KMS-11 (cell line): ENCODE data around the gene PITX1.

ENCODE experiments used
- H2AFZ ChIP-seq: fragments of 200-600 bp; sonication (generic); 2 replicates; pipeline ENCODE4 v1.6.1; 2016; ENCODE audit warnings: antibody characterized with exemption, mixed run types, low read depth
- H3K27ac ChIP-seq: fragments of 200-600 bp; sonication (generic); 2 replicates; pipeline ENCODE4 v1.6.1; 2016; ENCODE audit warnings: mild to moderate bottlenecking, mixed run types
- H3K27me3 ChIP-seq: fragments of 200-600 bp; sonication (generic); 2 replicates; pipeline ENCODE4 v1.6.1; 2017; ENCODE audit warnings: mild to moderate bottlenecking, low read depth, mixed run types, moderate library complexity; ENCODE audit not compliant: insufficient read depth
- H3K36me3 ChIP-seq: fragments of 200-600 bp; sonication (generic); 2 replicates; pipeline ENCODE4 v1.6.1; 2017; ENCODE audit warnings: mild to moderate bottlenecking, mixed run types; ENCODE audit not compliant: insufficient read depth
- H3K4me1 ChIP-seq: fragments of 200-600 bp; sonication (generic); 2 replicates; pipeline ENCODE4 v1.6.1; 2016; ENCODE audit warnings: mild to moderate bottlenecking, low read depth, mixed run types; ENCODE audit not compliant: poor library complexity, severe bottlenecking
- H3K4me2 ChIP-seq: fragments of 200-600 bp; sonication (generic); 2 replicates; pipeline ENCODE4 v1.7.0; 2016; ENCODE audit warnings: mild to moderate bottlenecking, mixed run types
- H3K4me3 ChIP-seq: fragments of 200-600 bp; sonication (generic); IDR thresholded peaks from 2 replicates; pipeline ENCODE4 v1.6.1; 2017; ENCODE audit warnings: low read depth, low read length, mixed read lengths; ENCODE audit not compliant: insufficient read depth
- H3K79me2 ChIP-seq: fragments of 200-600 bp; sonication (generic); 2 replicates; pipeline ENCODE4 v1.6.1; 2016; ENCODE audit warnings: low read depth, mixed run types; ENCODE audit not compliant: insufficient read depth
- H3K9ac ChIP-seq: fragments of 200-600 bp; sonication (generic); 2 replicates; pipeline ENCODE4 v1.6.1; 2016; ENCODE audit warnings: mild to moderate bottlenecking, mixed run types
- H4K20me1 ChIP-seq: fragments of 200-600 bp; sonication (generic); 2 replicates; pipeline ENCODE4 v1.6.1; 2016; ENCODE audit warnings: mild to moderate bottlenecking, mixed run types; ENCODE audit not compliant: insufficient read depth
- TF ChIP-seq, protein P1 (sequence below): fragments of 200-600 bp; sonication (generic); conservative IDR thresholded peaks from 2 replicates; pipeline ENCODE4 v1.6.1; 2017; ENCODE audit warnings: low read depth, mild to moderate bottlenecking, antibody characterized with exemption, low read length, moderate library complexity, mixed read lengths

Gene PITX1

DNA sequence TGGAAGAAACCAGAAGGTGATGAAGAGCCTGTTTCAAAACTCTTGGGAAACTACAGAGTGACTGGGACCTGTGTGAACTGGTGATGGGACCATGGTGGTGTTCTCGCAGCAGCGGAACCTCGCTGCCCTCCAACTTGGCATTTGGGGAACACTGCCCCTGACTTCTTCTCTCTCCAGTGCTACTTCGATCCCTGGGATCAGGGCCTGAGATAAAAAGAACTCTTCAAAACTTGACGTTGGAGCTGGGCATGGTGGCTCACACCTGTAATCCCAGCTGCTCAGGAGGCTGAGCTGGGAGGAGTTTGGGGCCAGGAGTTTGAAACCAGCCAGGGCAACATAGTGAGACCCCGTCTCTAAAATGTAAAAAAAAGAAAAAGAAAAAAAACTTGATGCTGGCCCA is 18.1 kb downstream of the PITX1 start:
- H3K27me3 ChIP-seq = no peaks in the 10 kb centered on the region
- no peak overlapping the region for H3K27ac ChIP-seq
- H2AFZ ChIP-seq = no peak overlapping the region
- no peak overlapping the region for H3K4me3 ChIP-seq
- H3K36me3 ChIP-seq = no peaks in the 10 kb centered on the region
- TF ChIP-seq, protein P1, sequence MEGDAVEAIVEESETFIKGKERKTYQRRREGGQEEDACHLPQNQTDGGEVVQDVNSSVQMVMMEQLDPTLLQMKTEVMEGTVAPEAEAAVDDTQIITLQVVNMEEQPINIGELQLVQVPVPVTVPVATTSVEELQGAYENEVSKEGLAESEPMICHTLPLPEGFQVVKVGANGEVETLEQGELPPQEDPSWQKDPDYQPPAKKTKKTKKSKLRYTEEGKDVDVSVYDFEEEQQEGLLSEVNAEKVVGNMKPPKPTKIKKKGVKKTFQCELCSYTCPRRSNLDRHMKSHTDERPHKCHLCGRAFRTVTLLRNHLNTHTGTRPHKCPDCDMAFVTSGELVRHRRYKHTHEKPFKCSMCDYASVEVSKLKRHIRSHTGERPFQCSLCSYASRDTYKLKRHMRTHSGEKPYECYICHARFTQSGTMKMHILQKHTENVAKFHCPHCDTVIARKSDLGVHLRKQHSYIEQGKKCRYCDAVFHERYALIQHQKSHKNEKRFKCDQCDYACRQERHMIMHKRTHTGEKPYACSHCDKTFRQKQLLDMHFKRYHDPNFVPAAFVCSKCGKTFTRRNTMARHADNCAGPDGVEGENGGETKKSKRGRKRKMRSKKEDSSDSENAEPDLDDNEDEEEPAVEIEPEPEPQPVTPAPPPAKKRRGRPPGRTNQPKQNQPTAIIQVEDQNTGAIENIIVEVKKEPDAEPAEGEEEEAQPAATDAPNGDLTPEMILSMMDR = no peak
- no peak overlapping the region for H3K9ac ChIP-seq
- H3K79me2 ChIP-seq = no peaks in the 10 kb centered on the region
- H4K20me1 ChIP-seq = no peaks in the 10 kb centered on the region
- no peak overlapping the region for H3K4me2 ChIP-seq
- no peaks in the 10 kb centered on the region for H3K4me1 ChIP-seq

- Histone ChIP-seq H3K79me2 (no peaks in the 10 kb centered on the region), H3K36me3 (no peaks in the 10 kb centered on the region), H3K9ac (no peak overlapping the region), H3K4me2 (no peak overlapping the region), H3K4me3 (no peak overlapping the region), H3K4me1 (no peaks in the 10 kb centered on the region), H3K27ac (no peak overlapping the region), H2AFZ (no peak overlapping the region), H3K27me3 (no peaks in the 10 kb centered on the region), H4K20me1 (no peaks in the 10 kb centered on the region)
- TF ChIP-seq, protein P1 = no peak
Observed at GRCh38 chr5:135013947-135014570, 20.0 kb downstream of the PITX1 start.

DNA sequence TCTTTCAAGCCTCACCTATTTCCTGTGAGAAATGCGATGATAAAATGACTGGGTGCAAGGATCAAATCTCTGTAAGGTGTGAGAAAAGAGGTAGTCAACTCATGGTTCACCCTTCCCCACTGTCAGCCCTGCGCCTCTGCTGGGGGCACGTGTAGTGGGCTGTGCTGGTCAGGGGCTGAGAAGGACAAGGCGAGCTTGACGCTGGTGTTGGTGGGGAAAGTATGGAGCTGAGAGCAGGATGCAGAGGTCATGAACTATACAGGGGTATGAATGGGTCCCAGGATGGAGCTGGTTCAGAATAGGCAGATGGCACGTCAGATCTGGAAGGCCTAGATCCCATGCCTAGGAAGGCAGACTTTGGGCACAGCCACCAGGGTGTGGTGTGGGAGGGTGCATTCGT is 20.6 kb downstream of the PITX1 start:
- Histone ChIP-seq H2AFZ (no peak overlapping the region), H3K79me2 (no peaks in the 10 kb centered on the region), H3K9ac (no peak overlapping the region), H3K4me2 (no peak overlapping the region), H3K4me1 (no peaks in the 10 kb centered on the region), H3K27ac (no peak overlapping the region), H4K20me1 (no peaks in the 10 kb centered on the region), H3K27me3 (no peaks in the 10 kb centered on the region), H3K36me3 (no peaks in the 10 kb centered on the region), H3K4me3 (no peak overlapping the region)
- TF ChIP-seq, protein P1 = no peak

DNA sequence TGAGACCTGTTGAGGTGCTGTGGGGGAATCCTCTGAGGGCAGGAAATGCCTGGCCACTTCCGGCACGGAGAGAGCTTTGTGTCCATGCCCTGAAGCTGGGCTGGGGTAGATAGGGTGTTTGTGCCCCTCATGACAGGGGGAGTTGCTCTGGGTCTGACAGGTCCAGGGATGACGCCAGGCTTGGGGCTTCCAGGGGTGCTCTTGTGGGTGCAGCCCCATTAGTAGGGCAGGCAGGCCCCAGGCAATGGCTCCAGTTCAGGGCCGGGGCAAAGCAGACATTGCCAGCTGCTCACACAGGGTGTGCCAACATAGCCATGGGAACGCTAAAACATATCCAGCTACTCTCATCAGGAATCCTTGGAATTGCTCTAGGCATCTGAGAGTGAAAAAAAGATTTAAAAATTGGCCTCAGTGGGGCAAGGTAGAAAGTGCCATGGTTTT is 21.1 kb downstream of the PITX1 start:
- Histone ChIP-seq H3K79me2 (no peaks in the 10 kb centered on the region), H3K27ac (no peak overlapping the region), H3K36me3 (no peaks in the 10 kb centered on the region), H4K20me1 (no peaks in the 10 kb centered on the region), H3K9ac (no peak overlapping the region), H3K4me1 (no peaks in the 10 kb centered on the region), H2AFZ (no peak overlapping the region), H3K27me3 (no peaks in the 10 kb centered on the region), H3K4me2 (no peak overlapping the region), H3K4me3 (no peak overlapping the region)
- TF ChIP-seq, protein P1 = no peak
